ENCODE results near the gene HAVCR2. TPM values are rescaled to one million over a fixed set of nuclear protein-coding genes. Genes with fewer than 3 reads are reported as not detected.
"Not testable (repeated sequence)": the region's sequence is repeated elsewhere in the genome, so short reads cannot be mapped to it uniquely, and the experiment has no call there.

The HAVCR2 gene
- polyA plus RNA-seq, 3 donors: 1.2 to 7.5 (median 6.6) TPM

- WGBS, 3 donors: 87 to 95% (median 93%) methylated on average over 6 of the region's 6 CpGs
- H3K27ac ChIP-seq (ENCODE audit: low read depth, low read length): not testable (repeated sequence)
These were observed 52.0 kb downstream of the HAVCR2 start for GRCh38 chr5:157056848-157057247.

GRCh38 chr5:157051604-157052245, 57.1 kb downstream of the HAVCR2 start:
- no peak overlapping the region for H3K27ac ChIP-seq (ENCODE audit: low read depth, low read length)
- WGBS, 3 donors: 71 to 84% (median 78%) methylated on average over 7 of the region's 7 CpGs

- no peak overlapping the region for H3K27ac ChIP-seq (ENCODE audit: low read depth, low read length)
- 52 to 74% (median 54%) methylated on average over 5 of the region's 5 CpGs for WGBS, 3 donors
These were observed 58.8 kb downstream of the HAVCR2 start for GRCh38 chr5:157050050-157050449.

GRCh38 chr5:157049605-157050004, 59.2 kb downstream of the HAVCR2 start:
- WGBS, 3 donors: 21 to 41% (median 39%) methylated on average over 1 of the region's 1 CpG
- H3K27ac ChIP-seq (ENCODE audit: low read depth, low read length): no peak overlapping the region

- no peak overlapping the region for H3K27ac ChIP-seq (ENCODE audit: low read depth, low read length)
- 88 to 94% (median 92%) methylated on average over 5 of the region's 5 CpGs for WGBS, 3 donors
These were observed 60.9 kb downstream of the HAVCR2 start for GRCh38 chr5:157047898-157048297.

- WGBS, 3 donors: 88 to 94% (median 92%) methylated on average over 4 of the region's 4 CpGs
- H3K27ac ChIP-seq (ENCODE audit: low read depth, low read length): not testable (repeated sequence)
These were observed 61.8 kb downstream of the HAVCR2 start for GRCh38 chr5:157047016-157047415.

- WGBS, 3 donors: 77 to 94% (median 89%) methylated on average over 3 of the region's 3 CpGs
- no peak overlapping the region for H3K27ac ChIP-seq (ENCODE audit: low read depth, low read length)
These were observed 62.8 kb downstream of the HAVCR2 start for GRCh38 chr5:157046041-157046440.

GRCh38 chr5:157045601-157046000, 63.2 kb downstream of the HAVCR2 start:
- no peak overlapping the region for H3K27ac ChIP-seq (ENCODE audit: low read depth, low read length)
- WGBS, 3 donors: 68 to 75% (median 70%) methylated on average over 3 of the region's 3 CpGs

GRCh38 chr5:157038568-157039187, 70.2 kb downstream of the HAVCR2 start:
- WGBS, 3 donors: 86% methylated on average over 5 of the region's 5 CpGs
- no peak overlapping the region for H3K27ac ChIP-seq (ENCODE audit: low read depth, low read length)

Other genes with a start within 250 kb of the HAVCR2 start
- under 1 TPM in 2 of 3 donors, not detected in 1; 0.72 to 1.00 TPM for gene TIMD4, start 145.8 kb downstream of the HAVCR2 start, polyA plus RNA-seq
- gene HAVCR1, start 49.9 kb downstream of the HAVCR2 start, polyA plus RNA-seq: not detected
- 1 to 10 TPM; 4.1 to 9.6 (median 7.6) TPM for gene MED7, start 33.8 kb upstream of the HAVCR2 start, polyA plus RNA-seq
- gene GARIN3, start 57.2 kb upstream of the HAVCR2 start, polyA plus RNA-seq: not detected
- gene ITK, start 71.8 kb upstream of the HAVCR2 start, polyA plus RNA-seq: 1 to 10 TPM in 1 of 3 donors, under 1 TPM in 2; 0.22 to 1.4 (median 0.90) TPM
- 1 to 10 TPM; 4.4 to 6.8 (median 6.2) TPM for gene CYFIP2, start 157.1 kb upstream of the HAVCR2 start, polyA plus RNA-seq

Measured in adipose tissue (tissue), 3 donors.